Measurements from ENCODE around the gene LIMS3. TPM values are rescaled to one million over a fixed set of nuclear protein-coding genes. Genes with fewer than 3 reads are reported as not detected.
"Not testable (repeated sequence)": the region's sequence is repeated elsewhere in the genome, so short reads cannot be mapped to it uniquely, and the experiment has no call there.

Gene LIMS3
- total and polyA plus RNA-seq, 12 donors, result 1.0 to 7.0 (median 3.9) TPM

DNA sequence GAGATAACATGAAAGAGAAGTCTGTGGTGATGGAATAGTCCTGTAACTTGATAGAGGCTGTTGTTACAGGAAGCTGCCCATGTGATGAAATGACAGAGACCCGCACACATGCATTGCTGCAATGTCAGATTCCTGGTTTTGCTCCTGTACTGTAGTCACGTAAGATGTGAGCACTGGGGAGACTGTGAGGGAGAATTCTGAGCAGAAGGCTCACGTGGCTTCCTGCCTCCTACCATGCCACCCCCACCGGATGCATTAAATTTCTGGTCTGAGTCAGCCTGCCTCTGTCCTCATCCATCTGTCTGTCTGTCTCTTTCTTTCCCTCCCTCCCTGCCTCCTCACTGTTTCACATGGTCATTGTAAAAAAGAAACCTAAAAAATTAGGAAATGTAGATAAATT is 2.3 kb upstream of the LIMS3 start:
- DNase-seq, result not testable (repeated sequence)
- ATAC-seq, result peak in 1 of 8 donors; percentile 37

DNA sequence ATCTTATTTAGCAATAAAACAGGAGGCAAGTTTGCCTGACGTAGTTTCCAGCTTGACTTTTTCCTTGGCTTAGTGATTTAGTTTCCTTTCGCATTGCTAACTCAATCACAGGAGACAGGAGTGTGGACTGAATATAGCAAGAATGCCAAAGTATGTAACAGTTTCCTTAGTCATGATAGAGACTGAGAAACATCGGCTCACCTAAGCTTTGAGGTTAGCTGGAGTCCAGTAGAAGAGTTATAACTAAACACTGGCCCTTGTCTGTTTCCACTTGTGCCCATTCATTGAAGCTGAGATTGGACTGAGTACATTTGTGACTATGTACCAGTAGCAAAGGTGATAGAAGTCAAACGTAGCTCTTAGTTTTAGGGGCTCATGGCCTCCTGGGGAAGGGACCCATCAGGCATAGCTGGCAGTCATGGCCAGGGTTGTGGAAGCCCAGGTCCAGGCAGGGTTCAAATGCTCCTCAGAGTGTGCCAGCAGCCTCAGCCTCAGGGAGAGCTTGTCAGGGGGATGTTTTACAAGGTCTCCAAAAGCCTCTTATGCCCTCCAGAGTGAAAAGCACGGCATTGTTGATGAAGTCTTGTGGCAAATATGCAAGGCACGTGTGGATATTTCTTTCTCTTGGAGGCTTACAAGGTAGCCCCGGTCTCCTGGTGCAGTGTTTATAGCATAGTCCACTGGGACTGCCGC is 573 bp upstream of the LIMS3 start:
- peak in 7 of 8 donors; percentile 4 to 56 (median 24) for ATAC-seq
- H3K9me3 ChIP-seq; H3K27ac ChIP-seq; H3K4me3 ChIP-seq; H3K36me3 ChIP-seq; H3K4me1 ChIP-seq; DNase-seq; H3K27me3 ChIP-seq; intact Hi-C loops (cut with DNase I): not testable (repeated sequence)
- no CpG with 5 or more reads among the region's 8 CpGs for WGBS, 2 donors

More for the DNA sequence above, 2.3 kb upstream of the LIMS3 start:
- H3K27ac ChIP-seq; H3K4me1 ChIP-seq; H3K36me3 ChIP-seq; intact Hi-C loops (cut with DNase I); H3K9me3 ChIP-seq; H3K4me3 ChIP-seq; H3K27me3 ChIP-seq: not testable (repeated sequence)
- WGBS, 2 donors, result no CpG with 5 or more reads among the region's 4 CpGs

DNA sequence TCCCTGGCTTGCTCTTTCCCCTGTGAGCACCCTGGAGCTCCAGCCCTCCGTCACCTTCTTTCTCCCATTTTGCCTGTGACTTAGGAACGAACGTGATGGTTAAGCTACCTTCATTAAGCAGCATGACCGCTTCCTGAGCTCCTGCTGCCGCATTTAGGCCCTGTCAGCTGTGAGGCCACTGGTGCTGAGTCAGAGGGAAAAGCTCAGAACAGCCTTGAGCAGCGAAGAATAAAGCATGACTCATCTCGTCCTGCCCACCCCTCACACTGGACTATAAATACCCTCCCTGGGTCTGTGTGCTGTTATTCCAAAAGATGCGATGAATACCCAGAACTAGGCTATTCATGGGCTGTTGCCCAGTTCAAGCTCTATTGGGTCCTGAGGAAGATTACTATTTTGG is 7.3 kb downstream of the LIMS3 start:
- intact Hi-C loops (cut with DNase I); H3K27ac ChIP-seq; H3K4me1 ChIP-seq; H3K9me3 ChIP-seq; DNase-seq; H3K4me3 ChIP-seq; H3K36me3 ChIP-seq; H3K27me3 ChIP-seq: not testable (repeated sequence)
- no CpG with 5 or more reads among the region's 8 CpGs for WGBS, 2 donors
- ATAC-seq, result peak; percentile 68 to 96 (median 86)

DNA sequence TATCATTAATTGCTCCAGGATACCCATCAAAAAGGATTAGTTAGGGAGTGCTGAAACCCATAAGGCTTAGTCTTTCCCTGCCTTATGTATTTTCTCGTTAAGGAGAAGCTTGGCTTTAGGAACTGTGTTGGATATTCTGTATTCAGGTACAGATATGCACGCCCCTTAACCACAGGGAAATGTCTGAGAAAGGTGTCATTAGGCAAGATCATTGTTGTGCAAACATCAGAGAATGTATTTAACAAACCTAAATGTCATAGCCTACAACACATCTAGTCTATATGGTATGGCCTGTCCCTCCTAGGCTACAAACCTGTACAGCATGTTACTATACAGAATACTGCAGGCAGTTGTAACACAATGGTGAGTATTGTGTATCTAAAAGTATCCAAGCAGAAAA is 10.1 kb downstream of the LIMS3 start:
- H3K36me3 ChIP-seq; H3K27ac ChIP-seq; H3K4me1 ChIP-seq; ATAC-seq; intact Hi-C loops (cut with DNase I); DNase-seq; H3K4me3 ChIP-seq; H3K9me3 ChIP-seq; H3K27me3 ChIP-seq: not testable (repeated sequence)
- no CpG with 5 or more reads among the region's 2 CpGs for WGBS, 2 donors

DNA sequence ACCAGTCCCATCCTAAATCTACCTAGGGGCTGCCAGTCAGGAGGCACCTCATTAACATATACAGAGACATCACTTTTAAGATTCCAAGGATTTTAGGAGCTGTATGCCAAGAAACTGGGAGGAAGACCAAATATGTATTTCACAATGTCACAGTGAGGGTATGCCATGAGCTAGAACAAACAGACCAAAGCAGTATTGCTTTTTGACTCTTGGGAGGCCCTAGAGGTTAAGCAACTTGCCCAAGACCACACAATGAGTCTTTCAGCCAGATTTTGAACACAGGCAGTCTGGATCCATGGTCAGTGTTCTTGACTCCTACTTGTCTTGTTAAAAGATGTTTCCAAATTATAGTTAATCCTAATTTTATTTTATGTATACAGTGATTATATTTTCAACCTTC is 12.3 kb downstream of the LIMS3 start:
- peak in 4 of 8 donors; percentile 27 to 91 (median 54) for ATAC-seq
- H3K4me1 ChIP-seq; H3K27me3 ChIP-seq; H3K27ac ChIP-seq; H3K9me3 ChIP-seq; intact Hi-C loops (cut with DNase I); H3K36me3 ChIP-seq; H3K4me3 ChIP-seq; DNase-seq: not testable (repeated sequence)

DNA sequence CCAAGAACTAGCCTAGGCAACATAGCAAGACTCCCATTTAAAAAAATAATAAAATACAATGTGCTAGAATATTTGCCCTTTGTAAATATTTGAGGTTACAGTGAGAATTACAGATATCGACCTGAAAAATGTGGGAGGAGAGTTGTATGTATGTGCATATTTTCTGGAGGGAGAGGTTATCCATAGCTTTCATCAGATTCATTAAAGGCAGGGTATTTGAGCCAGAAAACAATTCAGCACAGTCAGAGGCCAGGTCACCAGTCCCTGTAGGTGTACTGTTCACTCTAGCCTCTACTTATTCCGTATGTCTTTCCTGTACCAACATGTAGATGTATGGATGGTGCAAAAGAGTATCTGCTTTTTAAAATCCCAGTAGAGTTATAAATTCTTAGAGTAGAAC is 15.4 kb downstream of the LIMS3 start:
- H3K36me3 ChIP-seq; H3K4me1 ChIP-seq; H3K9me3 ChIP-seq; DNase-seq; intact Hi-C loops (cut with DNase I); H3K27me3 ChIP-seq; H3K27ac ChIP-seq; H3K4me3 ChIP-seq; ATAC-seq: not testable (repeated sequence)
- 93 to 94% methylated on average over 1 of the region's 2 CpGs for WGBS, 2 donors

DNA sequence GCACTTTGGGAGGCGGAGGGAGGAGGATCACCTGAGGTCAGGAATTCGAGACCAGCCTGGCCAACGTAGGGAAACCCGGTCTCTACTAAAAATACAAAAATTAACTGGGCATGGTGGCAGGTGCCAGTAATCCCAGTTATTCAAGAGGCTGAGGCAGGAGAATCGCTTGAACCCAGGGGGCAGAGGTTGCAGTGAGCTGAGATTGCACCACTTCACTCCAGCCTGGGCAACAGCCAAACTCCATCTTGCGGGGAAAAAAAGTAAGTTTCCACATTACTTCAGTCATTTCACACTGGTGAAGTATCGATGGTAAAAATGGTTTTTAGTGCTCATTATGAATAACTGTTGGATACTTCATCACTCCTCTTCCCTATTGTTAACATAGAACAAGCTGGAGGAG is 16.1 kb downstream of the LIMS3 start:
- H3K36me3 ChIP-seq; H3K9me3 ChIP-seq; ATAC-seq; H3K4me1 ChIP-seq; intact Hi-C loops (cut with DNase I); H3K27me3 ChIP-seq; H3K4me3 ChIP-seq; DNase-seq; H3K27ac ChIP-seq: not testable (repeated sequence)
- WGBS, 2 donors, result no CpG with 5 or more reads among the region's 7 CpGs

DNA sequence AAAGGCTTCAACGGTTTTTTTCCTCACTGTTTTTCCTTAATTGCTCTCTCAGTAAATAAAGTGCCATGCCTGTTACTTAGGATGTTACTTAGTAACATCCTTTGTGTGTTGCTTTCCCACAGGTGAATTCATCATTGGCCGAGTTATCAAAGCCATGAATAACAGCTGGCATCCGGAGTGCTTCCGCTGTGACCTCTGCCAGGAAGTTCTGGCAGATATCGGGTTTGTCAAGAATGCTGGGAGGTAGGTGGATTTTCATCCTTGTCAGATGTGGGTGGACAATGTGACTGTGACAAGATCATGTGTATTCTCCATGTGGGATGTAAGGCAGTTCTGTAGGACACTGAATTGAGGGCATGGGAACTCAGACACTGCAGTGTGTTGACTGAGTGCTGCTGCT is 17.3 kb downstream of the LIMS3 start:
- H3K4me3 ChIP-seq; H3K27me3 ChIP-seq; DNase-seq; H3K36me3 ChIP-seq; H3K27ac ChIP-seq; H3K9me3 ChIP-seq; H3K4me1 ChIP-seq; intact Hi-C loops (cut with DNase I): not testable (repeated sequence)
- ATAC-seq, result peak in 2 of 8 donors; percentile 18 to 44
- no CpG with 5 or more reads among the region's 5 CpGs for WGBS, 2 donors

DNA sequence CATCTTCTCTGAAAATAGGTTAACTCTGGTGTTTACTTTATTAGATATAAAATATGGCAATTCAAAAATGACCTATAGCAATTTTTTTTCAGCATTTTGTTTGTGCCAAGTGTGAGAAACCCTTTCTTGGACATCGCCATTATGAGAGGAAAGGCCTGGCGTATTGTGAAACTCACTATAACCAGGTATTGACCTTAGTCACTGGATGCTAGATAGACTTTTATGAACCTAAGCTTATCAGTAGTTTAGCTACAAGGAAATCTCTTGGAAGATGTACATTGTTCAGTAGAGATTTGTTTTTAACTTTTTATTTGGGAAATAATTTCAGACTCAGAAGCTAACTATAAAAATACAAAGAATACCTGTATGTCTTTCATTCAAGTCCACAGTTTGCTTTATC is 21.7 kb downstream of the LIMS3 start:
- H3K36me3 ChIP-seq; H3K9me3 ChIP-seq; H3K27me3 ChIP-seq; DNase-seq; H3K4me3 ChIP-seq; intact Hi-C loops (cut with DNase I); H3K27ac ChIP-seq; H3K4me1 ChIP-seq; ATAC-seq: not testable (repeated sequence)
- WGBS, 2 donors, result no CpG with 5 or more reads among the region's 2 CpGs

DNA sequence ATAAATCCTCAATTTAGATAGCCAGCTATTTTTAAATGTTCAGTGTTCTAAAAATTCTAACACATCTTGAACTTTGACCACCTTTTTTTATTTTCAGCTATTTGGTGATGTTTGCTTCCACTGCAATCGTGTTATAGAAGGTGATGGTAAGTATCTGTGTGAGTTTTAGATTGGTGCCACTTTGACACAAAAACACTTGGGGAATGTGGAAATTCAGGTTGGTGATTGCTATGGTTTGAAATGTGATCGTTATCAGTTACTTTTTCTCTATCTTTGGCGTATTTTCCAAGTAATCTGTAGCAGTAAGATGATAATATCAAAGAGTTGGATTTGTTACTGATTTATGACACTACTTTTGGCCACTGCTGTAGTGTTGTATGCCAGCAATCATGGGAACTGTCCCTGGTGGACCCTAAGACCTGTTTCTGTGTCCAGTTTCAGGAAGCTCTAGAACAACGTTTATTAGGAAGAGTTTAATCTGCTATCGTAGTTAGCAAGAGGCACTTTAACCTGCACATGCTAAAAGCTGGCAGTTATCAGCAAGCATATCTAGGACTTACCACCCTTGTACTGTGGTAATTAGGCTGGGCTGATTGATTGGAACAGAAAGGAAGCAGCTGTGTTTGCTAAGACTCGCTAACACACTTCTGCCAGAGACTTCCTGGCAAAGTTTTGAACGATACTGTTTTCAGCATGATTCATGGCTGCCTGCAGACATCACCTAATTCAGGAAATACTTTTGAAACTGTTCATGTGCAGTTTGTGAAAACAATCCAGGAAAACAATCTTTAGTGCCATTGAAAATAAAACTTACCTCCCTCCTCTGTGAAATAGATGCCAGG is 23.3 kb downstream of the LIMS3 start:
- no CpG with 5 or more reads among the region's 7 CpGs for WGBS, 2 donors

DNA sequence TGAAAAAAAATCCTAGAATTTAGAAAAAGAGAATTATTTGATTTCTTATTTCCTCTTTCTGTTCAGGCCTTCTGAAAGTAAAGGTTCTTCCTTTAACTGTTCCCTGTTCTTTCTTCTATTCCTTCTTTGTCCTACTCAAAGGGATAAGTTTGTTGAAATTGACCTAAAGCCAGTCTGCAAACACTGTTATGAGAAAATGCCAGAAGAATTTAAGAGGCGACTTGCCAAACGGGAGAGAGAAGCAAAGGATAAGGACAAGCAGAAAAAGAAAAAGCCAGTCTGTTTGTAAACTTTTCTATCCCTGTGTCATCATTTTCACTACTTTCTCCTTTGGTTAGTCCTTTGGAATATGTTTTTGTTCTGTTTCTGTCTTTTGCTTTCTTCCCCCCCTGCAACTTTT is 26.0 kb downstream of the LIMS3 start:
- H3K9me3 ChIP-seq; intact Hi-C loops (cut with DNase I); H3K4me1 ChIP-seq; H3K27me3 ChIP-seq; H3K27ac ChIP-seq; H3K4me3 ChIP-seq; H3K36me3 ChIP-seq; DNase-seq: not testable (repeated sequence)
- peak in 3 of 8 donors; percentile 23 to 43 (median 25) for ATAC-seq
- no CpG with 5 or more reads among the region's 2 CpGs for WGBS, 2 donors

More for the DNA sequence above, 23.3 kb downstream of the LIMS3 start:
- intact Hi-C loops (cut with DNase I); H3K4me1 ChIP-seq; H3K27ac ChIP-seq; H3K9me3 ChIP-seq; H3K27me3 ChIP-seq; H3K36me3 ChIP-seq; DNase-seq; H3K4me3 ChIP-seq: not testable (repeated sequence)
- ATAC-seq, result peak; percentile 64 to 83 (median 77)
